K562 (cell line): Measurements from ENCODE around the gene CLTC.

Experiments used
- CC2D1A ChIP-seq: fragments of 450-650 bp; IDR thresholded peaks from 2 replicates; pipeline ENCODE4 v1.6.1; 2017; ENCODE audit warnings: mild to moderate bottlenecking
- CREB3L1 ChIP-seq: fragments of 450-650 bp; IDR thresholded peaks from 2 replicates; pipeline ENCODE4 v1.6.1; 2014; ENCODE audit warnings: low read depth, mild to moderate bottlenecking, moderate library complexity, borderline replicate concordance
- CTCF ChIP-seq, 3 experiments: IDR thresholded peaks in 2 of 3; conservative IDR thresholded peaks in 1 of 3; 2 replicates each; pipeline ENCODE4 v1.5.1; 2011 to 2012; ENCODE audit warnings: low read length in 3 of 3, mild to moderate bottlenecking in 3 of 3, control low read depth in 2 of 3, improper control_type of control experiment in 1 of 3, inconsistent platforms in 1 of 3, low read depth in 1 of 3, mixed read lengths in 1 of 3, moderate library complexity in 1 of 3; ENCODE audit not compliant: insufficient read depth in 2 of 3
- NCOA2 ChIP-seq, 2 experiments: fragments of 450-650 bp; IDR thresholded peaks; 2 replicates each; pipeline ENCODE4 v1.6.1; 2018; ENCODE audit warnings: mild to moderate bottlenecking in 2 of 2, moderate library complexity in 1 of 2; ENCODE audit not compliant: partially characterized antibody in 2 of 2
- NR2C2 ChIP-seq, 2 experiments: fragments of 200-800 bp in 1 of 2; sonication (Bioruptor generic) in 1 of 2; sonication (generic) in 1 of 2; formaldehyde crosslinking in 1 of 2; IDR thresholded peaks; 2 replicates each; pipeline versions ENCODE4 v1.6.1 to v1.8.0; 2016 to 2022; ENCODE audit warnings: mild to moderate bottlenecking in 1 of 2, missing compliant biosample characterization in 1 of 2, missing genetic modification characterization in 1 of 2, missing genetic modification reagents in 1 of 2
- POLR2AphosphoS5 ChIP-seq: IDR thresholded peaks from 2 replicates; pipeline ENCODE4 v1.6.1; 2011; ENCODE audit warnings: mild to moderate bottlenecking, low read depth, low read length, moderate library complexity; ENCODE audit not compliant: control insufficient read depth, insufficient read depth
- REST ChIP-seq, 2 experiments: fragments of 450-650 bp; formaldehyde crosslinking in 1 of 2; IDR thresholded peaks; 2 replicates each; pipeline versions ENCODE4 v1.4.0 to v1.6.1; 2014 to 2020; ENCODE audit warnings: mild to moderate bottlenecking in 2 of 2, borderline replicate concordance in 1 of 2, low read depth in 1 of 2
- SIN3A ChIP-seq, 2 experiments: fragments of 150-350 bp in 1 of 2; IDR thresholded peaks; 2 replicates each; pipeline ENCODE4 v1.6.1; 2011 to 2016; ENCODE audit warnings: borderline replicate concordance in 2 of 2, low read depth in 2 of 2, low read length in 2 of 2, mild to moderate bottlenecking in 2 of 2, moderate library complexity in 2 of 2; ENCODE audit not compliant: control insufficient read depth in 1 of 2
- SMAD3 ChIP-seq: fragments of 450-650 bp; formaldehyde crosslinking; conservative IDR thresholded peaks from 2 replicates; pipeline ENCODE4 v1.4.0; 2020; ENCODE audit warnings: mild to moderate bottlenecking
- SRSF9 ChIP-seq: fragments of 200-400 bp; formaldehyde crosslinking; IDR thresholded peaks from 2 replicates; pipeline ENCODE4 v1.6.1; 2017; ENCODE audit warnings: low read depth, low read length, borderline replicate concordance
- ZBTB17 ChIP-seq: fragments of 450-650 bp; formaldehyde crosslinking; IDR thresholded peaks from 2 replicates; pipeline ENCODE4 v1.4.0; 2020; ENCODE audit warnings: mild to moderate bottlenecking
- ZNF146 ChIP-seq: IDR thresholded peaks from one replicate; pipeline ENCODE4 v1.6.1; 2018; ENCODE audit warnings: missing compliant biosample characterization; ENCODE audit not compliant: unreplicated experiment
- ZNF668 ChIP-seq: fragments of 250-450 bp; sonication (Bioruptor Pico); IDR thresholded peaks from 2 replicates; pipeline ENCODE4 v1.8.0; 2022; ENCODE audit warnings: mild to moderate bottlenecking, inconsistent platforms

- TF ChIP-seq SIN3A (IDR thresholded peaks at IDR 0.05; ENCODE audit: borderline replicate concordance in 2 of 2, control insufficient read depth in 1 of 2, low read depth in 2 of 2, low read length in 2 of 2) (no peak), CTCF (IDR thresholded peaks at IDR 0.05 in 2 of 3, conservative IDR thresholded peaks at IDR 0.05 in 1 of 3; ENCODE audit: insufficient read depth in 2 of 3, low read depth in 1 of 3, low read length in 3 of 3) (no peak), CREB3L1 (no peak), NCOA2 (IDR thresholded peaks at IDR 0.05; ENCODE audit: partially characterized antibody in 2 of 2) (no peak), SRSF9 (no peak), NR2C2 (CRISPR knock-in tag; IDR thresholded peaks at IDR 0.05) (no peak), NR2C2 (tag; IDR thresholded peaks at IDR 0.05) (no peak), POLR2AphosphoS5 (peak; percentile 98), SMAD3 (no peak; the same call in 1 of the 2 replicates), CC2D1A (peak; percentile 86; the same call in 1 of the 2 replicates), ZNF668 (CRISPR knock-in tag) (no peak), ZNF146 (CRISPR knock-in tag) (no peak), REST (IDR thresholded peaks at IDR 0.05; ENCODE audit: borderline replicate concordance) (no peak), REST (CRISPR knock-in tag; IDR thresholded peaks at IDR 0.05; ENCODE audit: low read depth) (no peak), ZBTB17 (CRISPR knock-in tag) (no peak)
These were observed 65.3 kb downstream of the CLTC start for GRCh38 chr17:59684967-59685366.
